Measurements from ENCODE around the gene MAT2A. TPM values are rescaled to one million over a fixed set of nuclear protein-coding genes. Genes with fewer than 3 reads are reported as not detected.
A peak's percentile ranks its signal among the peaks of the same experiment; 100 is the strongest.

MAT2A gene
- total and polyA plus RNA-seq, 10 of the 15 experiments (the other 5 are each of a cell fraction or from before 2014, with no cell fraction given): 97.6 to 408 (median 290) TPM

DNA sequence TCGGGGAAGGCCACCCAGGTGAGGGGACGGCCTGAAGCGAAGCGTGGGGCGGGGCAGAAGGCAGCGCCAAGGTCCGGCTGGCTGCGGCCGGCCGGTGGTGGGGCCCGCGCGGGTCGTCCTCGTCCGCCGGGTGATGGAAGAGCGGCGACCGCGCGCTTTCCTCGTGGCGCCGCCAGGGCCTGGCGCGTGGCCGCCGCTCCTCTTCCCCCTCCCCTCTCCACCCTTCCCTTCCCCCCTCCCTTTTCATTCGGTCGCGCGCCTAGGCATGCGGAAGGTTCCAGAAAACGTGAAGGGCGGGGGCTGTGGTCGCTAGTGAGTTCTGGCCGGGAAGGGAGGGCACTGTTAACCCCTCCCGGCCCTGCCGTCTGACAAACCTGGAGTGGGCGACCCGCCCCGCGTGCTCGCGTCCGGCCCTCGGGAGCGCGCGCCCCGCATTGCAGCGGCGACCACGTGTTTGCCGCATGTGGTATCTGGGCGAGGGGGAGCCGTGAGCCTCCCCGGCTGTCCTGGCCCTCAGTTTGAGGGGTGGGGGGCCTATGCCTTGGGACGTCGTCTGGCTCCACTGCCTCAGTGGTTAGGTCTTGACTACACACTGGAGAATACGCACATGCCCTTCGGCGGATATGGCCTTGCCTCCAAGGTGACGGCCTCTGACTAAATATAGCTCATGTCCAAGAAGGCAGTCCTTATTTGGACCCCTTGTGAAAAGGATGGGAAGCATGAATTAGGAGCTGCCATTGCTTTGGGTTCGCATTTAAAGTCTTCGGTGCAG, 579 bp downstream of the MAT2A start:
- H3K27me3 ChIP-seq (replicated peaks in 1 of 2; ENCODE audit: control insufficient read depth in 2 of 2, insufficient read depth in 2 of 2, low read length in 1 of 2): no peaks in the 10 kb centered on the region
- H3K36me3 ChIP-seq (ENCODE audit: control insufficient read depth in 2 of 2, insufficient read depth in 2 of 2, low read length in 1 of 2): peaks cover 5 to 23% of the 10 kb centered on the region in 2 experiments
- intact Hi-C loops (cut with micrococcal nuclease; ENCODE audit: unreplicated experiment): loop anchor here (2.0 to 5.0 kb wide), 2 partner anchors 78 to 185 kb away; partner anchors contain the start of genes ELMOD3, RETSAT and USP39
- in situ Hi-C loops (cut with MboI): no loop called here
- peak overlapping the region; percentile 86 for H3K4me2 ChIP-seq (ENCODE audit: control insufficient read depth, insufficient read depth)
- ChIA-PET POLR2A (interaction anchor here (0.6 to 3.7 kb wide), 29 partner anchors 8 to 613 kb away, joined by 3 to 33 read pairs (median 4); partner anchors contain the start of genes C2orf68, ELMOD3, GGCX and RETSAT), SMC1A (ENCODE audit: uncharacterized antibody, unreplicated experiment) (interaction anchor here (0.8 to 8.2 kb wide), 15 partner anchors 11 to 375 kb away, joined by 3 to 86 read pairs (median 7); partner anchors contain the start of genes ELMOD3, RETSAT, RNF181 and SH2D6), CTCF (interaction anchor here (0.6 to 10.9 kb wide), 13 partner anchors 13 to 522 kb away, joined by 3 to 134 read pairs (median 3); no protein-coding TSS in a partner anchor), RAD21 (ENCODE audit: unreplicated experiment) (interaction anchor here (0.8 to 6.2 kb wide), 11 partner anchors 9 to 600 kb away, joined by 3 to 43 read pairs (median 5); partner anchors contain the start of genes GGCX, RNF181 and SH2D6)
- no TSS peak for BruUV-seq (replicated peaks)
- H4K20me1 ChIP-seq (ENCODE audit: control insufficient read depth, insufficient read depth): peaks cover 4% of the 10 kb centered on the region; the same call in 1 of the 2 replicates
- ATAC-seq (peak; percentile 50), DNase-seq (ENCODE audit: low read depth, low spot score) (peak; percentile 36), FAIRE-seq (no peak)
- H3K27ac ChIP-seq (ENCODE audit: control insufficient read depth, insufficient read depth): peak overlapping the region; percentile 100
- no peaks in the 10 kb centered on the region for H3K4me1 ChIP-seq (ENCODE audit: control insufficient read depth, insufficient read depth, low read length)
- peak overlapping the region; percentile 86 for H3K4me3 ChIP-seq
- H3K9me3 ChIP-seq (replicated peaks; ENCODE audit: control insufficient read depth, insufficient read depth, low read length): no peaks in the 10 kb centered on the region; the same call in 2 of the 3 replicates
- H3K79me2 ChIP-seq (ENCODE audit: control insufficient read depth, insufficient read depth, low read length): peaks cover 60% of the 10 kb centered on the region
- peak overlapping the region; percentile 100 for H3K9ac ChIP-seq (ENCODE audit: control insufficient read depth, insufficient read depth, low read length)
- H2AFZ ChIP-seq (ENCODE audit: control insufficient read depth, low read depth, low read length): peak overlapping the region; percentile 33; the same call in 1 of the 2 replicates
- WGBS (ENCODE audit: insufficient coverage, insufficient replicate concordance, low lambda C conversion rate, missing lambda C conversion rate): 0% methylated on average over 49 of the region's 67 CpGs
- TF ChIP-seq, protein P1, sequence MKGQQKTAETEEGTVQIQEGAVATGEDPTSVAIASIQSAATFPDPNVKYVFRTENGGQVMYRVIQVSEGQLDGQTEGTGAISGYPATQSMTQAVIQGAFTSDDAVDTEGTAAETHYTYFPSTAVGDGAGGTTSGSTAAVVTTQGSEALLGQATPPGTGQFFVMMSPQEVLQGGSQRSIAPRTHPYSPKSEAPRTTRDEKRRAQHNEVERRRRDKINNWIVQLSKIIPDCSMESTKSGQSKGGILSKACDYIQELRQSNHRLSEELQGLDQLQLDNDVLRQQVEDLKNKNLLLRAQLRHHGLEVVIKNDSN (IDR thresholded peaks at IDR 0.05; ENCODE audit: borderline replicate concordance, extremely low read length, insufficient read depth, low read depth, low read length): peak; percentile 77
- 0 out of 2 replicates have a peak, but pooled peaks have one; percentile 12 for TF ChIP-seq NR2F1 (conservative IDR thresholded peaks at IDR 0.05)
- 0 out of 2 replicates have a peak, but pooled peaks have one; percentile 7 for TF ChIP-seq PAX5 (IDR thresholded peaks at IDR 0.05; ENCODE audit: borderline replicate concordance, low read depth, low read length)
- TF ChIP-seq, protein P2, sequence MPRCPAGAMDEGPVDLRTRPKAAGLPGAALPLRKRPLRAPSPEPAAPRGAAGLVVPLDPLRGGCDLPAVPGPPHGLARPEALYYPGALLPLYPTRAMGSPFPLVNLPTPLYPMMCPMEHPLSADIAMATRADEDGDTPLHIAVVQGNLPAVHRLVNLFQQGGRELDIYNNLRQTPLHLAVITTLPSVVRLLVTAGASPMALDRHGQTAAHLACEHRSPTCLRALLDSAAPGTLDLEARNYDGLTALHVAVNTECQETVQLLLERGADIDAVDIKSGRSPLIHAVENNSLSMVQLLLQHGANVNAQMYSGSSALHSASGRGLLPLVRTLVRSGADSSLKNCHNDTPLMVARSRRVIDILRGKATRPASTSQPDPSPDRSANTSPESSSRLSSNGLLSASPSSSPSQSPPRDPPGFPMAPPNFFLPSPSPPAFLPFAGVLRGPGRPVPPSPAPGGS (IDR thresholded peaks at IDR 0.05; ENCODE audit: borderline replicate concordance, insufficient read depth, low read depth, low read length, poor library complexity, severe bottlenecking): peak; percentile 26
- TF ChIP-seq, protein P3, sequence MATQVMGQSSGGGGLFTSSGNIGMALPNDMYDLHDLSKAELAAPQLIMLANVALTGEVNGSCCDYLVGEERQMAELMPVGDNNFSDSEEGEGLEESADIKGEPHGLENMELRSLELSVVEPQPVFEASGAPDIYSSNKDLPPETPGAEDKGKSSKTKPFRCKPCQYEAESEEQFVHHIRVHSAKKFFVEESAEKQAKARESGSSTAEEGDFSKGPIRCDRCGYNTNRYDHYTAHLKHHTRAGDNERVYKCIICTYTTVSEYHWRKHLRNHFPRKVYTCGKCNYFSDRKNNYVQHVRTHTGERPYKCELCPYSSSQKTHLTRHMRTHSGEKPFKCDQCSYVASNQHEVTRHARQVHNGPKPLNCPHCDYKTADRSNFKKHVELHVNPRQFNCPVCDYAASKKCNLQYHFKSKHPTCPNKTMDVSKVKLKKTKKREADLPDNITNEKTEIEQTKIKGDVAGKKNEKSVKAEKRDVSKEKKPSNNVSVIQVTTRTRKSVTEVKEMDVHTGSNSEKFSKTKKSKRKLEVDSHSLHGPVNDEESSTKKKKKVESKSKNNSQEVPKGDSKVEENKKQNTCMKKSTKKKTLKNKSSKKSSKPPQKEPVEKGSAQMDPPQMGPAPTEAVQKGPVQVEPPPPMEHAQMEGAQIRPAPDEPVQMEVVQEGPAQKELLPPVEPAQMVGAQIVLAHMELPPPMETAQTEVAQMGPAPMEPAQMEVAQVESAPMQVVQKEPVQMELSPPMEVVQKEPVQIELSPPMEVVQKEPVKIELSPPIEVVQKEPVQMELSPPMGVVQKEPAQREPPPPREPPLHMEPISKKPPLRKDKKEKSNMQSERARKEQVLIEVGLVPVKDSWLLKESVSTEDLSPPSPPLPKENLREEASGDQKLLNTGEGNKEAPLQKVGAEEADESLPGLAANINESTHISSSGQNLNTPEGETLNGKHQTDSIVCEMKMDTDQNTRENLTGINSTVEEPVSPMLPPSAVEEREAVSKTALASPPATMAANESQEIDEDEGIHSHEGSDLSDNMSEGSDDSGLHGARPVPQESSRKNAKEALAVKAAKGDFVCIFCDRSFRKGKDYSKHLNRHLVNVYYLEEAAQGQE (IDR thresholded peaks at IDR 0.05; ENCODE audit: low read depth, low read length): 0 out of 2 replicates have a peak, but pooled peaks have one; percentile 8
- TF ChIP-seq EP300 (IDR thresholded peaks at IDR 0.05; ENCODE audit: borderline replicate concordance in 1 of 2, control insufficient read depth in 1 of 2, low read depth in 2 of 2, low read length in 2 of 2): no peak
- peak in 1 of 2 experiments; percentile 30; a peak in 1 of 3 replicates for TF ChIP-seq EGR1 (IDR thresholded peaks at IDR 0.05; ENCODE audit: borderline replicate concordance in 1 of 2, low read depth in 2 of 2, low read length in 2 of 2)
- TF ChIP-seq ZNF217 (IDR thresholded peaks at IDR 0.05): no peak
- peak; percentile 57 to 77; a peak in 3 of 4 replicates for TF ChIP-seq BHLHE40 (IDR thresholded peaks at IDR 0.05; ENCODE audit: borderline replicate concordance in 1 of 2, low read depth in 2 of 2, low read length in 1 of 2)
- TF ChIP-seq, protein P4, sequence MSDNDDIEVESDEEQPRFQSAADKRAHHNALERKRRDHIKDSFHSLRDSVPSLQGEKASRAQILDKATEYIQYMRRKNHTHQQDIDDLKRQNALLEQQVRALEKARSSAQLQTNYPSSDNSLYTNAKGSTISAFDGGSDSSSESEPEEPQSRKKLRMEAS (IDR thresholded peaks at IDR 0.05; ENCODE audit: low read depth, low read length): peak; percentile 95; the same call in 1 of the 2 replicates
- no peak for TF ChIP-seq ZBED1 (IDR thresholded peaks at IDR 0.05; ENCODE audit: borderline replicate concordance)
